ENCODE data around the gene ENDOU. TPM values are rescaled to one million over a fixed set of nuclear protein-coding genes. Genes with fewer than 3 reads are reported as not detected.

The ENDOU gene
- total and polyA plus RNA-seq, 2 experiments from 2014 or later, result 0.24 to 1.3 TPM

DNA sequence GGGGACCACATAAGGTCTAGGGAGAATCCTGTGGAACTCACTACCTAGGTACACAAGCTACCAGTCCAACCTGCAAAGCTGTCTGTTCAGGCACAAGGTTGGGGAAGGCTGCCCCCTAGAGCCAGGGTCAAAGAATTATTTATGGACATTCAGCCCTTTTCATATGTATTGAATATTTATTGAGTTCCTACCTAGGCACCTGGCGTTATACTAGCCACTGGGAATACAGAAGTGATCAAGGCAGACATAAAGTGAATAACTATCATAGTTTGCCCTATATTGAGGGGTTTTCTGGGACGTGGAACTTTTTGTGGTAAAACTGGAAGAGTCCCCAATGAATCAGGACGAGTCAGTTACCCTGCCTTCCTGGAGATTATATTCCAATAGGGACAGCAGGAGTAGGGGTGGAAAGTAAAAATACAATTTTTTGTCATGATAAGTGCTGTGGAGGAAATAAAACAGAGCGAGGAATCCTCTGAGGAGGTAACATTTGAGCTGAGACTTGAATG lies 42.0 kb upstream of the ENDOU start:
- DNase-seq (ENCODE audit: low read depth in 1 of 2, low spot score in 1 of 2), result peak; percentile 57
- no peaks in the 10 kb centered on the region for H3K27me3 ChIP-seq

DNA sequence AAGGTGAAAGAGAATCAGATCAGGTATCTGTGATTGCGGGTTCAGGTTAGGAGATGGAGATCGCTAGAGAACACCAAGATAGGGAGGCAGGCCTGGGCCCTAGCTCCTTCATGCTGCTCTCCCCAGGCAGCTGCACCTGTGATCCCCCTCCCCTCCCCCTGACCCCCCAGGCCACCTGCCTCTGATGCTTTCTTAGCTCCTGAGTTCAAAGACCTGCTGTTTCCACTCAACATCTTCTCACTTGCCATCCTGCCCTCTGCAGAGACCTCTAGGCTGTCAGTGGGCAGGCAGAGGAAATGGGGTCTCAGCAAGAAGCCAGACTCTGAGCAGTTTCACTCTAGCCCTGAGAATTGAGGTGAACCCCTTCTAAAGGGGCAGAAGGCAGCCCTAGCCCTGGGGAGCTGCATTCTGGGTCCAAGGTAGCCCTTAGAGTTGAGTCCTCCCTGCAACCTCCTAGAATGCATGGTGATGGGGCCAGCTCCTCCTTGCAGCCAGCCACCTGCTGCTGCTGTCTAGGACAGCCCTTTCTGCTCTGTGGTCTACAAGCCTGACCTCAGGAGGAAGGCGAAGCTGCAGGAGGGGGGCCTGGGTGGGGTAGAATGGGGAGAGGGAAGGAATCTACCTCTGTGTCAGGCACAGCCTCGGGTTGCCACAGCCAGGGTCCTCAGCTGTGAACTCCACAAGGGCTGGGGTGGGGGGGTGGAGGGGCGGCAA lies 41.4 kb upstream of the ENDOU start:
- no peak overlapping the region for H3K27ac ChIP-seq
- no peak for DNase-seq (ENCODE audit: low read depth in 1 of 2, low spot score in 1 of 2)
- no peaks in the 10 kb centered on the region for H3K27me3 ChIP-seq
- no peak overlapping the region for H3K4me3 ChIP-seq
- TF ChIP-seq, protein P1, sequence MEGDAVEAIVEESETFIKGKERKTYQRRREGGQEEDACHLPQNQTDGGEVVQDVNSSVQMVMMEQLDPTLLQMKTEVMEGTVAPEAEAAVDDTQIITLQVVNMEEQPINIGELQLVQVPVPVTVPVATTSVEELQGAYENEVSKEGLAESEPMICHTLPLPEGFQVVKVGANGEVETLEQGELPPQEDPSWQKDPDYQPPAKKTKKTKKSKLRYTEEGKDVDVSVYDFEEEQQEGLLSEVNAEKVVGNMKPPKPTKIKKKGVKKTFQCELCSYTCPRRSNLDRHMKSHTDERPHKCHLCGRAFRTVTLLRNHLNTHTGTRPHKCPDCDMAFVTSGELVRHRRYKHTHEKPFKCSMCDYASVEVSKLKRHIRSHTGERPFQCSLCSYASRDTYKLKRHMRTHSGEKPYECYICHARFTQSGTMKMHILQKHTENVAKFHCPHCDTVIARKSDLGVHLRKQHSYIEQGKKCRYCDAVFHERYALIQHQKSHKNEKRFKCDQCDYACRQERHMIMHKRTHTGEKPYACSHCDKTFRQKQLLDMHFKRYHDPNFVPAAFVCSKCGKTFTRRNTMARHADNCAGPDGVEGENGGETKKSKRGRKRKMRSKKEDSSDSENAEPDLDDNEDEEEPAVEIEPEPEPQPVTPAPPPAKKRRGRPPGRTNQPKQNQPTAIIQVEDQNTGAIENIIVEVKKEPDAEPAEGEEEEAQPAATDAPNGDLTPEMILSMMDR (IDR thresholded peaks at IDR 0.05; ENCODE audit: low read depth, low read length), result no peak
- peaks cover 5% of the 10 kb centered on the region for H3K4me1 ChIP-seq (ENCODE audit: low read depth)
- H3K9me3 ChIP-seq (ENCODE audit: low read depth), result no peaks in the 10 kb centered on the region
- no peaks in the 10 kb centered on the region for H3K36me3 ChIP-seq

More for the DNA sequence above, 42.0 kb upstream of the ENDOU start:
- Histone ChIP-seq H3K4me1 (ENCODE audit: low read depth) (peaks cover 5% of the 10 kb centered on the region), H3K36me3 (no peaks in the 10 kb centered on the region), H3K9me3 (ENCODE audit: low read depth) (no peaks in the 10 kb centered on the region), H3K4me3 (no peak overlapping the region), H3K27ac (no peak overlapping the region)
- TF ChIP-seq, protein P1 (IDR thresholded peaks at IDR 0.05; ENCODE audit: low read depth, low read length), result peak; percentile 60

DNA sequence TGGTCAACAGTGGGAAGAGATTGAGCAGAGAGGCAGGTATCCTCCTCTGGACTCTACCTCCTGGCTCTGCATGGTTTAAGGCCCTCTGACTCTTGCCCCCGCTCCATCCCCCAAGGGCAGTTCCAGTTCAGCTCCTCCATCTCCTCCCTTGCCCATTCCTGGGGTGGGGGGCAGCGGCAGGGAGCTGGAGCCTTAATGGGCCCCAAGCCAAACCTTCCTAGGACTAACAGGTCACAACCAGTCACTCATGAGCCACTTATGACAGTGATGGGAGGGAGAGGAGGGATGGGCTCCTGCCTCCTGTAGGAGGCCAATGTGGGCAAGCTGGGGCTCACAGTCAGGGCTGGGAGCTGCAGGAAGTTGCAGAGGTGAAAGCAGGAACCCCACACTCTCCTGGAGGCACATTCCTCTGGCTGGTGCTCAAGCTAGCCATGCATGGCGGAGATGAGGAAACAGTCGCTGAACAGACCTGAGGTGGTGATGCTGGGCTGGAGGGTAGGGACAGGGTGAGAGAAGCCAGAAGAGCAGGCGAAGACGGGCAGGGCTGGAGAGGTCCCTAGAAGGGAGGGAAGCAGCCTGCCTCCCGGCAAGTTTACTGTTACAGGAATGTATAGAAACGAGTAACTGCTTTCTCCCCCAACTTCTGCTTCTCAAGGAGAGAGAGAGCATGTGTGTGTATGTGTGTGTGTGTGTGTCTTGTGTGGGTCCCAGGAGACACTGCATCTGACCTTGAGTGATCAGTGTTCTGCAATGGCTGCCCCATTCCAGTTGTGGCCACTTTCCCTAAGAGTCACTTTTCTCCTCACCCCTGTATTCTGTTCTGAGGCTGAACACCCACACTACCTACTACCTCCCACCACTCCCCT lies 38.4 kb upstream of the ENDOU start:
- H3K27ac ChIP-seq, result no peak overlapping the region
- TF ChIP-seq, protein P1 (IDR thresholded peaks at IDR 0.05; ENCODE audit: low read depth, low read length), result no peak
- no peak overlapping the region for H3K4me3 ChIP-seq

GRCh38 chr12:47762850-47763465 lies 37.7 kb upstream of the ENDOU start:
- Histone ChIP-seq H3K27me3 (no peaks in the 10 kb centered on the region), H3K4me1 (ENCODE audit: low read depth) (no peaks in the 10 kb centered on the region), H3K4me3 (no peak overlapping the region), H3K9me3 (ENCODE audit: low read depth) (no peaks in the 10 kb centered on the region), H3K27ac (no peak overlapping the region), H3K36me3 (no peaks in the 10 kb centered on the region)
- DNase-seq (ENCODE audit: low read depth in 1 of 2, low spot score in 1 of 2), result no peak
- TF ChIP-seq, protein P1 (IDR thresholded peaks at IDR 0.05; ENCODE audit: low read depth, low read length), result no peak

More for the DNA sequence above, 38.4 kb upstream of the ENDOU start:
- no peaks in the 10 kb centered on the region for H3K27me3 ChIP-seq
- no peaks in the 10 kb centered on the region for H3K9me3 ChIP-seq (ENCODE audit: low read depth)
- H3K36me3 ChIP-seq, result no peaks in the 10 kb centered on the region
- H3K4me1 ChIP-seq (ENCODE audit: low read depth), result peaks cover 1% of the 10 kb centered on the region
- no peak for DNase-seq (ENCODE audit: low read depth in 1 of 2, low spot score in 1 of 2)
